Gastrocnemius medialis (tissue), 4 donors: ENCODE measurements around the gene RAI1. TPM values are rescaled to one million over a fixed set of nuclear protein-coding genes. Genes with fewer than 3 reads are reported as not detected.

Experiments used
- ATAC-seq, 2 donors: fragments of 150-250 bp; one replicate each; pipeline ENCODE4 v1.9.1; 2016
- DNase-seq, 2 donors: peaks; one replicate each; pipeline ENCODE4 v3.0.0-alpha.2; 2019
- H3K27ac ChIP-seq, 4 donors: fragments of 200-600 bp; sonication (generic); 1 replicate in 1 of 4; 2 replicates in 3 of 4; pipeline ENCODE4 v1.5.1; 2016 to 2018; ENCODE audit warnings: mild to moderate bottlenecking in 2 of 4, moderate library complexity in 1 of 4
- H3K27me3 ChIP-seq, 3 donors: fragments of 200-600 bp; sonication (generic) in 2 of 3; 1 replicate in 1 of 3; 2 replicates in 2 of 3; pipeline versions ENCODE4 v1.5.1 to v1.6.0; 2016 to 2019; ENCODE audit warnings: mild to moderate bottlenecking in 1 of 3, moderate library complexity in 1 of 3
- H3K36me3 ChIP-seq, 2 donors: fragments of 200-600 bp; sonication (generic) in 1 of 2; one replicate each; pipeline ENCODE4 v1.5.1; 2017 to 2018
- H3K4me1 ChIP-seq, 2 donors: fragments of 200-600 bp; sonication (generic) in 1 of 2; one replicate each; pipeline ENCODE4 v1.5.1; 2016 to 2017; ENCODE audit warnings: mild to moderate bottlenecking in 2 of 2
- H3K4me3 ChIP-seq, 4 donors: fragments of 200-600 bp; sonication (generic) in 3 of 4; 1 replicate in 1 of 4; 2 replicates in 3 of 4; pipeline ENCODE4 v1.5.1; 2016 to 2019; ENCODE audit warnings: mild to moderate bottlenecking in 2 of 4
- H3K9me3 ChIP-seq, 3 donors: fragments of 200-600 bp; sonication (generic) in 2 of 3; 1 replicate in 1 of 3; 2 replicates in 2 of 3; pipeline ENCODE4 v1.5.1; 2016 to 2019
- POLR2A ChIP-seq, 2 donors: fragments of 450-650 bp; IDR thresholded peaks; one replicate each; pipeline ENCODE4 v1.6.1; 2017; ENCODE audit warnings: antibody characterized with exemption in 2 of 2, mild to moderate bottlenecking in 2 of 2, moderate library complexity in 2 of 2
- in situ Hi-C, 4 donors: fragments of 200-750 bp; cut with MboI; loops; one replicate each; pipeline versions ENCODE4 v1.15.0 to v1.8.0; 2017; ENCODE audit warnings: low sequenced_read_pairs in 4 of 4
- intact Hi-C: fragments of 100-400 bp; cut with DNase I; formaldehyde crosslinking; loops from one replicate; pipeline ENCODE4 v1.15.1; 2023; ENCODE audit warnings: low total_unique reads
- total RNA-seq, 4 donors: library from RNA; depleted of rRNA; stranded (reverse); fragments of >200 nt; gene quantifications; one replicate each; pipeline versions ENCODE4 v1.1.0 to v1.2.3, GENCODE V29; 2016
- TF ChIP-seq, protein P1 (sequence below), 5 experiments: fragments of 450-650 bp in 3 of 5; fragments of 200-600 bp in 2 of 5; sonication (generic) in 2 of 5; IDR thresholded peaks in 4 of 5; conservative IDR thresholded peaks in 1 of 5; 1 replicate in 4 of 5; 2 replicates in 1 of 5; pipeline ENCODE4 v1.5.1; 2016 to 2019; ENCODE audit warnings: antibody characterized with exemption in 5 of 5, mild to moderate bottlenecking in 3 of 5, moderate library complexity in 3 of 5

Gene RAI1
- total RNA-seq, 4 donors from 2014 or later: 2.1 to 6.7 (median 4.3) TPM

DNA sequence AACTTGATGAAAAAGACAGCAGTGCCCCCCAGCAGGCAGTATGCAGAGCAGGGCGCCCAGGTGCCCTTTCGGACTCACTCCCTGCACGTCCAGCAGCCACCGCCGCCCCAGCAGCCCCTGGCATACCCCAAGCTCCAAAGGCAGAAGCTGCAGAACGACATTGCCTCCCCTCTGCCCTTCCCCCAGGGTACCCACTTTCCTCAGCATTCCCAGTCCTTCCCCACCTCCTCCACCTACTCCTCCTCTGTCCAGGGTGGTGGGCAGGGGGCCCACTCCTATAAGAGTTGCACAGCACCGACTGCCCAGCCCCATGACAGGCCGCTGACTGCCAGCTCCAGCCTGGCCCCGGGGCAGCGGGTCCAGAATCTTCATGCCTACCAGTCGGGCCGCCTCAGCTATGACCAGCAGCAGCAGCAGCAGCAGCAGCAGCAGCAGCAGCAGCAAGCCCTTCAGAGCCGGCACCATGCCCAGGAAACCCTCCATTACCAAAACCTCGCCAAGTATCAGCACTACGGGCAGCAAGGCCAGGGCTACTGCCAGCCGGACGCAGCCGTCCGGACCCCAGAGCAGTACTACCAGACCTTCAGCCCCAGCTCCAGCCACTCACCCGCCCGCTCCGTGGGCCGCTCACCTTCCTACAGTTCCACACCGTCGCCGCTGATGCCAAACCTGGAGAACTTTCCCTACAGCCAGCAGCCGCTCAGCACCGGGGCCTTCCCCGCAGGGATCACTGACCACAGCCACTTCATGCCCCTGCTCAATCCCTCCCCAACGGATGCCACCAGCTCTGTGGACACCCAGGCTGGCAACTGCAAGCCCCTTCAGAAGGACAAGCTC lies 112.3 kb downstream of the RAI1 start:
- H3K4me3 ChIP-seq: no peak overlapping the region
- ATAC-seq (no peak), DNase-seq (no peak)
- H3K27ac ChIP-seq: no peak overlapping the region
- no peaks in the 10 kb centered on the region for H3K36me3 ChIP-seq
- no peak for TF ChIP-seq POLR2A (IDR thresholded peaks at IDR 0.05)
- TF ChIP-seq, protein P1, sequence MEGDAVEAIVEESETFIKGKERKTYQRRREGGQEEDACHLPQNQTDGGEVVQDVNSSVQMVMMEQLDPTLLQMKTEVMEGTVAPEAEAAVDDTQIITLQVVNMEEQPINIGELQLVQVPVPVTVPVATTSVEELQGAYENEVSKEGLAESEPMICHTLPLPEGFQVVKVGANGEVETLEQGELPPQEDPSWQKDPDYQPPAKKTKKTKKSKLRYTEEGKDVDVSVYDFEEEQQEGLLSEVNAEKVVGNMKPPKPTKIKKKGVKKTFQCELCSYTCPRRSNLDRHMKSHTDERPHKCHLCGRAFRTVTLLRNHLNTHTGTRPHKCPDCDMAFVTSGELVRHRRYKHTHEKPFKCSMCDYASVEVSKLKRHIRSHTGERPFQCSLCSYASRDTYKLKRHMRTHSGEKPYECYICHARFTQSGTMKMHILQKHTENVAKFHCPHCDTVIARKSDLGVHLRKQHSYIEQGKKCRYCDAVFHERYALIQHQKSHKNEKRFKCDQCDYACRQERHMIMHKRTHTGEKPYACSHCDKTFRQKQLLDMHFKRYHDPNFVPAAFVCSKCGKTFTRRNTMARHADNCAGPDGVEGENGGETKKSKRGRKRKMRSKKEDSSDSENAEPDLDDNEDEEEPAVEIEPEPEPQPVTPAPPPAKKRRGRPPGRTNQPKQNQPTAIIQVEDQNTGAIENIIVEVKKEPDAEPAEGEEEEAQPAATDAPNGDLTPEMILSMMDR (IDR thresholded peaks at IDR 0.05 in 4 of 5, conservative IDR thresholded peaks at IDR 0.05 in 1 of 5): no peak
- in situ Hi-C loops: loop anchor here in 1 of 4 donors (25.0 kb wide), 1 partner anchor 106 kb away; the partner anchor contains the start of gene RAI1
- no peaks in the 10 kb centered on the region for H3K27me3 ChIP-seq
- intact Hi-C loops: no loop called here
- peaks cover 24 to 36% of the 10 kb centered on the region in 2 donors for H3K4me1 ChIP-seq
- H3K9me3 ChIP-seq: no peaks in the 10 kb centered on the region

DNA sequence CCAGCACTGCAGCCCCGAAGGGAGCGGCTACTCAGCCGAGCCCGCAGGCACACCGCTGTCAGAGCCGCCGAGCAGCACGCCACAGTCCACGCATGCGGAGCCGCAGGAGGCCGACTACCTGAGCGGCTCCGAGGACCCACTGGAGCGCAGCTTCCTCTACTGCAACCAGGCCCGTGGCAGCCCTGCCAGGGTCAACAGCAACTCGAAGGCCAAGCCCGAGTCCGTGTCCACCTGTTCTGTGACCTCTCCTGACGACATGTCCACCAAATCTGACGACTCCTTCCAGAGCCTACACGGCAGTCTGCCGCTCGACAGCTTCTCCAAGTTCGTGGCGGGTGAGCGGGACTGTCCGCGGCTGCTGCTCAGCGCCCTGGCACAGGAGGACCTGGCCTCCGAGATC lies 113.1 kb downstream of the RAI1 start:
- Histone ChIP-seq H3K4me3 (no peak overlapping the region), H3K36me3 (no peaks in the 10 kb centered on the region), H3K4me1 (peaks cover 24 to 36% of the 10 kb centered on the region in 2 donors), H3K27me3 (no peaks in the 10 kb centered on the region), H3K27ac (no peak overlapping the region), H3K9me3 (no peaks in the 10 kb centered on the region)
- in situ Hi-C loops (loop anchor here in 1 of 4 donors (25.0 kb wide), 1 partner anchor 107 kb away; the partner anchor contains the start of gene RAI1), intact Hi-C loops (no loop called here)
- DNase-seq (no peak), ATAC-seq (no peak)
- TF ChIP-seq, protein P1 (IDR thresholded peaks at IDR 0.05 in 4 of 5, conservative IDR thresholded peaks at IDR 0.05 in 1 of 5): no peak
- no peak for TF ChIP-seq POLR2A (IDR thresholded peaks at IDR 0.05)

DNA sequence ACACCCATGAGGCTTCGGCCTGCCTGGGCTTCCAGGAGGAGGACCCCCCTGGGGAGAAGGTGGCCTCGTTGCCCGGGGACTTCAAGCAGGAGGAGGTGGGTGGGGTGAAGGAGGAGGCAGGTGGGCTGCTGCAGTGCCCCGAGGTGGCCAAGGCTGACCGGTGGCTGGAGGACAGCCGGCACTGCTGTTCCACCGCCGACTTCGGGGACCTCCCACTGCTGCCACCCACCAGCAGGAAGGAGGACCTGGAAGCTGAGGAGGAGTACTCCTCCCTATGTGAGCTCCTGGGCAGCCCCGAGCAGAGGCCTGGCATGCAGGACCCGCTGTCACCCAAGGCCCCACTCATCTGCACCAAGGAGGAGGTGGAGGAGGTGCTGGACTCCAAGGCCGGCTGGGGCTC lies 114.0 kb downstream of the RAI1 start:
- TF ChIP-seq, protein P1 (IDR thresholded peaks at IDR 0.05 in 4 of 5, conservative IDR thresholded peaks at IDR 0.05 in 1 of 5): no peak
- no peak for TF ChIP-seq POLR2A (IDR thresholded peaks at IDR 0.05)
- ATAC-seq: no peak
- intact Hi-C loops (no loop called here), in situ Hi-C loops (loop anchor here in 1 of 4 donors (25.0 kb wide), 1 partner anchor 108 kb away; the partner anchor contains the start of gene RAI1)
- peaks cover 20 to 30% of the 10 kb centered on the region in 2 donors for H3K4me1 ChIP-seq
- H3K9me3 ChIP-seq: no peaks in the 10 kb centered on the region
- no peaks in the 10 kb centered on the region for H3K36me3 ChIP-seq
- H3K27ac ChIP-seq: no peak overlapping the region
- H3K27me3 ChIP-seq: no peaks in the 10 kb centered on the region
- no peak overlapping the region for H3K4me3 ChIP-seq
- DNase-seq: no peak

DNA sequence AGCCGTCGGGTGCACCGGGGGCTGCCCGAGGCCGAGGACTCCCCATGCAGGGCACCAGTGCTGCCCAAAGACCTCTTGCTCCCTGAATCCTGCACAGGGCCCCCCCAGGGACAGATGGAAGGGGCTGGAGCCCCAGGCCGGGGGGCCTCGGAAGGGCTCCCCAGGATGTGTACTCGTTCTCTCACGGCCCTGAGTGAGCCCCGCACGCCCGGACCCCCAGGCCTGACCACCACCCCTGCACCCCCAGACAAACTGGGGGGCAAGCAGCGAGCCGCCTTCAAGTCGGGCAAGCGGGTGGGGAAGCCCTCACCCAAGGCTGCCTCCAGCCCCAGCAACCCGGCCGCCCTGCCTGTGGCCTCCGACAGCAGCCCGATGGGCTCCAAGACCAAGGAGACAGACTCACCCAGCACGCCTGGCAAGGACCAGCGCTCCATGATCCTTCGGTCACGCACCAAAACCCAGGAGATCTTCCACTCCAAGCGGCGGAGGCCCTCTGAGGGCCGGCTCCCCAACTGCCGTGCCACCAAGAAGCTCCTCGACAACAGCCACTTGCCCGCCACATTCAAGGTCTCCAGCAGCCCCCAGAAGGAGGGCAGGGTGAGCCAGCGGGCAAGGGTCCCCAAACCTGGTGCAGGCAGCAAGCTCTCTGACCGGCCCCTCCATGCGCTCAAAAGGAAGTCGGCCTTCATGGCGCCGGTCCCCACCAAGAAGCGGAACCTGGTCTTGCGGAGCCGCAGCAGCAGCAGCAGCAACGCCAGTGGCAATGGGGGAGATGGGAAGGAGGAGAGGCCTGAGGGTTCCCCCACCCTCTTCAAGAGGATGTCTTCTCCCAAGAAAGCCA lies 114.9 kb downstream of the RAI1 start:
- Histone ChIP-seq H3K9me3 (no peaks in the 10 kb centered on the region), H3K4me3 (no peak overlapping the region), H3K4me1 (peaks cover 19 to 22% of the 10 kb centered on the region in 2 donors), H3K36me3 (no peaks in the 10 kb centered on the region), H3K27ac (no peak overlapping the region), H3K27me3 (no peaks in the 10 kb centered on the region)
- intact Hi-C loops (no loop called here), in situ Hi-C loops (loop anchor here in 1 of 4 donors (25.0 kb wide), 1 partner anchor 109 kb away; the partner anchor contains the start of gene RAI1)
- TF ChIP-seq POLR2A (IDR thresholded peaks at IDR 0.05): no peak
- TF ChIP-seq, protein P1 (IDR thresholded peaks at IDR 0.05 in 4 of 5, conservative IDR thresholded peaks at IDR 0.05 in 1 of 5): no peak
- DNase-seq: no peak
- no peak for ATAC-seq
